Measurements from ENCODE around the gene AKAP10.

DNA sequence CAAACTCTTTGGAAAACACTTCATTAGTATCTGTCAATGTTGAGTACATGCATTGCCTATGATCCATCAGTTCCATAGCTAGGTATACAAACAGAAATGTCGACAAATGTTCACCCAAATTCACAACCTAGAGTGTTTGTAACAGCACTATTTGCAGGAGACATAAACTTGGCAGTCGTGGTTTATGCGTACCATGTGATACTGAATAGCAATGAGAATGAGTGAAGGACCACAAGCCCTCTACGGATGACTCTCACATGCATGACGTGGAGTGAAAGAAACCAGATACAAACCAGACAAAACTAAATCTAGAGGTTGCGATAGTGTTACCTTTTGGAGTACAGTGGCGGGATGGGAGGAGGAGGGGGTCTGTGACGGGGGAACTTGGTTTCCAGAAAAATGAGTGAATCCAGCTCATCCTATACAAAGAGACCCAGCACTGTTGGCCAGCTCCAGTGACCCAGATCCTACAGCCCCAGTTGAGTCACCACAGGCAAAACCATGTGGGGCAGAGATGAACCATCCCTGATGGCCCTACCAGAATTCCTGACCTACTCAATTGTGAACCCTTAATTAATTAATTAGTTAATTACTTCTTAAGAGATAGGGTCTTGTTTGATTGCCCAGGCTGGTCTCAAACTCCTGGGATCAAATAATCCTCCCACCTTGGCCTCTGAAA is 94.0 kb downstream of the AKAP10 start:
- TF ChIP-seq, protein P1, sequence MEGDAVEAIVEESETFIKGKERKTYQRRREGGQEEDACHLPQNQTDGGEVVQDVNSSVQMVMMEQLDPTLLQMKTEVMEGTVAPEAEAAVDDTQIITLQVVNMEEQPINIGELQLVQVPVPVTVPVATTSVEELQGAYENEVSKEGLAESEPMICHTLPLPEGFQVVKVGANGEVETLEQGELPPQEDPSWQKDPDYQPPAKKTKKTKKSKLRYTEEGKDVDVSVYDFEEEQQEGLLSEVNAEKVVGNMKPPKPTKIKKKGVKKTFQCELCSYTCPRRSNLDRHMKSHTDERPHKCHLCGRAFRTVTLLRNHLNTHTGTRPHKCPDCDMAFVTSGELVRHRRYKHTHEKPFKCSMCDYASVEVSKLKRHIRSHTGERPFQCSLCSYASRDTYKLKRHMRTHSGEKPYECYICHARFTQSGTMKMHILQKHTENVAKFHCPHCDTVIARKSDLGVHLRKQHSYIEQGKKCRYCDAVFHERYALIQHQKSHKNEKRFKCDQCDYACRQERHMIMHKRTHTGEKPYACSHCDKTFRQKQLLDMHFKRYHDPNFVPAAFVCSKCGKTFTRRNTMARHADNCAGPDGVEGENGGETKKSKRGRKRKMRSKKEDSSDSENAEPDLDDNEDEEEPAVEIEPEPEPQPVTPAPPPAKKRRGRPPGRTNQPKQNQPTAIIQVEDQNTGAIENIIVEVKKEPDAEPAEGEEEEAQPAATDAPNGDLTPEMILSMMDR (IDR thresholded peaks at IDR 0.05; ENCODE audit: low read length), result no peak
- TF ChIP-seq EZH2 (IDR thresholded peaks at IDR 0.05; ENCODE audit: borderline replicate concordance, low read length), result no peak

Measured in OCI-LY1 (cell line).